Loucy (cell line): ENCODE data around the gene ZFPL1.

Experiments
- EZH2phosphoT487 ChIP-seq: fragments of 200-600 bp; IDR thresholded peaks from 2 replicates; pipeline ENCODE4 v1.6.1; 2018; ENCODE audit warnings: antibody characterized with exemption, mild to moderate bottlenecking, moderate library complexity, borderline replicate concordance
- TF ChIP-seq, protein P1 (sequence below): fragments of 200-600 bp; sonication (generic); conservative IDR thresholded peaks from 2 replicates; pipeline ENCODE4 v1.5.1; 2014; ENCODE audit warnings: mild to moderate bottlenecking, antibody characterized with exemption, low read length

GRCh38 chr11:65131895-65132237 lies 47.8 kb downstream of the ZFPL1 start:
- TF ChIP-seq, protein P1, sequence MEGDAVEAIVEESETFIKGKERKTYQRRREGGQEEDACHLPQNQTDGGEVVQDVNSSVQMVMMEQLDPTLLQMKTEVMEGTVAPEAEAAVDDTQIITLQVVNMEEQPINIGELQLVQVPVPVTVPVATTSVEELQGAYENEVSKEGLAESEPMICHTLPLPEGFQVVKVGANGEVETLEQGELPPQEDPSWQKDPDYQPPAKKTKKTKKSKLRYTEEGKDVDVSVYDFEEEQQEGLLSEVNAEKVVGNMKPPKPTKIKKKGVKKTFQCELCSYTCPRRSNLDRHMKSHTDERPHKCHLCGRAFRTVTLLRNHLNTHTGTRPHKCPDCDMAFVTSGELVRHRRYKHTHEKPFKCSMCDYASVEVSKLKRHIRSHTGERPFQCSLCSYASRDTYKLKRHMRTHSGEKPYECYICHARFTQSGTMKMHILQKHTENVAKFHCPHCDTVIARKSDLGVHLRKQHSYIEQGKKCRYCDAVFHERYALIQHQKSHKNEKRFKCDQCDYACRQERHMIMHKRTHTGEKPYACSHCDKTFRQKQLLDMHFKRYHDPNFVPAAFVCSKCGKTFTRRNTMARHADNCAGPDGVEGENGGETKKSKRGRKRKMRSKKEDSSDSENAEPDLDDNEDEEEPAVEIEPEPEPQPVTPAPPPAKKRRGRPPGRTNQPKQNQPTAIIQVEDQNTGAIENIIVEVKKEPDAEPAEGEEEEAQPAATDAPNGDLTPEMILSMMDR = no peak
- no peak for TF ChIP-seq EZH2phosphoT487
